NCI-H1105 (cell line): ENCODE data around the gene FMNL2.

Experiments used
- DNase-seq: peaks from one replicate; lab custom pipeline; 2025; lab: John Stamatoyannopoulos, UW

The FMNL2 gene

GRCh38 chr2:152427902-152428301 is 92.9 kb downstream of the FMNL2 start:
- DNase-seq, result no peak

- no peak for DNase-seq
Observed at GRCh38 chr2:152428800-152429582, 94.0 kb downstream of the FMNL2 start.

GRCh38 chr2:152430876-152431275 is 95.9 kb downstream of the FMNL2 start:
- DNase-seq, result no peak

GRCh38 chr2:152431370-152432098 is 96.6 kb downstream of the FMNL2 start:
- no peak for DNase-seq

GRCh38 chr2:152432206-152432653 is 97.3 kb downstream of the FMNL2 start:
- DNase-seq, result no peak

GRCh38 chr2:152432765-152433164 is 97.8 kb downstream of the FMNL2 start:
- no peak for DNase-seq

GRCh38 chr2:152433289-152433688 is 98.3 kb downstream of the FMNL2 start:
- DNase-seq, result no peak

GRCh38 chr2:152433791-152434190 is 98.8 kb downstream of the FMNL2 start:
- no peak for DNase-seq

GRCh38 chr2:152434395-152435182 is 99.6 kb downstream of the FMNL2 start:
- no peak for DNase-seq

GRCh38 chr2:152436148-152436547 is 101.2 kb downstream of the FMNL2 start:
- DNase-seq, result no peak

GRCh38 chr2:152437276-152438108 is 102.5 kb downstream of the FMNL2 start:
- DNase-seq, result no peak

GRCh38 chr2:152440049-152440448 is 105.1 kb downstream of the FMNL2 start:
- DNase-seq, result no peak

GRCh38 chr2:152440460-152440859 is 105.5 kb downstream of the FMNL2 start:
- no peak for DNase-seq

GRCh38 chr2:152441961-152442360 is 107.0 kb downstream of the FMNL2 start:
- no peak for DNase-seq

- DNase-seq, result no peak
Observed at GRCh38 chr2:152443771-152444170, 108.8 kb downstream of the FMNL2 start.

GRCh38 chr2:152444448-152444847 is 109.5 kb downstream of the FMNL2 start:
- no peak for DNase-seq

GRCh38 chr2:152445375-152445774 is 110.4 kb downstream of the FMNL2 start:
- no peak for DNase-seq

GRCh38 chr2:152445791-152446201 is 110.8 kb downstream of the FMNL2 start:
- no peak for DNase-seq

GRCh38 chr2:152446213-152446612 is 111.2 kb downstream of the FMNL2 start:
- DNase-seq, result no peak

- no peak for DNase-seq
Observed at GRCh38 chr2:152447897-152448296, 112.9 kb downstream of the FMNL2 start.

- no peak for DNase-seq
Observed at GRCh38 chr2:152448606-152449005, 113.6 kb downstream of the FMNL2 start.

GRCh38 chr2:152449578-152449977 is 114.6 kb downstream of the FMNL2 start:
- no peak for DNase-seq
